Breast epithelium (tissue), 4 donors: ENCODE data around the gene SLC9A3. TPM values are rescaled to one million over a fixed set of nuclear protein-coding genes. Genes with fewer than 3 reads are reported as not detected.

Source experiments
- DNase-seq, 2 donors: peaks; one replicate each; pipeline ENCODE4 v3.0.0-alpha.2; 2019; ENCODE audit warnings: low spot score in 2 of 2
- H3K27ac ChIP-seq, 2 donors: fragments of 200-600 bp; sonication (generic) in 1 of 2; one replicate each; pipeline ENCODE4 v1.5.1; 2016 to 2019; ENCODE audit warnings: mild to moderate bottlenecking in 1 of 2
- H3K27me3 ChIP-seq, 2 donors: fragments of 200-600 bp; sonication (generic) in 1 of 2; one replicate each; pipeline versions ENCODE4 v1.5.1 to v1.6.0; 2017 to 2019; ENCODE audit warnings: control low read depth in 1 of 2, mild to moderate bottlenecking in 1 of 2
- H3K36me3 ChIP-seq: fragments of 200-600 bp; one replicate; pipeline ENCODE4 v1.5.1; 2019
- H3K4me1 ChIP-seq, 2 donors: fragments of 200-600 bp; sonication (generic); one replicate each; pipeline ENCODE4 v1.5.1; 2016 to 2019; ENCODE audit warnings: control low read depth in 1 of 2
- H3K4me3 ChIP-seq, 3 donors: fragments of 200-600 bp; sonication (generic); 1 replicate in 2 of 3; 2 replicates in 1 of 3; pipeline ENCODE4 v1.5.1; 2016 to 2019; ENCODE audit warnings: mild to moderate bottlenecking in 3 of 3, moderate library complexity in 2 of 3
- H3K9me3 ChIP-seq, 2 donors: fragments of 200-600 bp; sonication (generic) in 1 of 2; one replicate each; pipeline ENCODE4 v1.5.1; 2016 to 2019; ENCODE audit warnings: control low read depth in 1 of 2
- POLR2A ChIP-seq: fragments of 450-650 bp; IDR thresholded peaks from one replicate; pipeline ENCODE4 v1.6.1; 2016; ENCODE audit warnings: antibody characterized with exemption, mild to moderate bottlenecking, moderate library complexity
- POLR2AphosphoS5 ChIP-seq, 3 donors: sonication (generic); formaldehyde crosslinking; IDR thresholded peaks; one replicate each; pipeline ENCODE4 v1.6.1; 2017; ENCODE audit warnings: antibody characterized with exemption in 3 of 3
- intact Hi-C: fragments of 100-400 bp; cut with DNase I; formaldehyde crosslinking; loops from one replicate; pipeline ENCODE4 v1.15.1; 2023; ENCODE audit warnings: low total_unique reads
- total RNA-seq, 3 donors: library from RNA; depleted of rRNA; stranded (reverse); fragments of >200 nt; gene quantifications; one replicate each; pipeline ENCODE4 v1.1.0, GENCODE V29; 2016
- TF ChIP-seq, protein P1 (sequence below), 3 donors: fragments of 450-650 bp; IDR thresholded peaks; one replicate each; pipeline ENCODE4 v1.5.1; 2016 to 2017; ENCODE audit warnings: antibody characterized with exemption in 3 of 3, mild to moderate bottlenecking in 3 of 3, moderate library complexity in 3 of 3

SLC9A3 gene
- total RNA-seq, 3 donors from 2014 or later, result 1.1 to 5.6 (median 2.3) TPM

- H3K36me3 ChIP-seq, result no peaks in the 10 kb centered on the region
- intact Hi-C loops, result no loop called here
- no peaks in the 10 kb centered on the region for H3K27me3 ChIP-seq
- no peaks in the 10 kb centered on the region for H3K9me3 ChIP-seq
- peak in 1 of 2 donors; percentile 47 for DNase-seq
- no peaks in the 10 kb centered on the region for H3K4me1 ChIP-seq
- H3K27ac ChIP-seq, result no peak overlapping the region
- no peak for TF ChIP-seq POLR2AphosphoS5 (IDR thresholded peaks at IDR 0.05)
- TF ChIP-seq POLR2A, result no peak
- TF ChIP-seq, protein P1, sequence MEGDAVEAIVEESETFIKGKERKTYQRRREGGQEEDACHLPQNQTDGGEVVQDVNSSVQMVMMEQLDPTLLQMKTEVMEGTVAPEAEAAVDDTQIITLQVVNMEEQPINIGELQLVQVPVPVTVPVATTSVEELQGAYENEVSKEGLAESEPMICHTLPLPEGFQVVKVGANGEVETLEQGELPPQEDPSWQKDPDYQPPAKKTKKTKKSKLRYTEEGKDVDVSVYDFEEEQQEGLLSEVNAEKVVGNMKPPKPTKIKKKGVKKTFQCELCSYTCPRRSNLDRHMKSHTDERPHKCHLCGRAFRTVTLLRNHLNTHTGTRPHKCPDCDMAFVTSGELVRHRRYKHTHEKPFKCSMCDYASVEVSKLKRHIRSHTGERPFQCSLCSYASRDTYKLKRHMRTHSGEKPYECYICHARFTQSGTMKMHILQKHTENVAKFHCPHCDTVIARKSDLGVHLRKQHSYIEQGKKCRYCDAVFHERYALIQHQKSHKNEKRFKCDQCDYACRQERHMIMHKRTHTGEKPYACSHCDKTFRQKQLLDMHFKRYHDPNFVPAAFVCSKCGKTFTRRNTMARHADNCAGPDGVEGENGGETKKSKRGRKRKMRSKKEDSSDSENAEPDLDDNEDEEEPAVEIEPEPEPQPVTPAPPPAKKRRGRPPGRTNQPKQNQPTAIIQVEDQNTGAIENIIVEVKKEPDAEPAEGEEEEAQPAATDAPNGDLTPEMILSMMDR (IDR thresholded peaks at IDR 0.05), result no peak
- H3K4me3 ChIP-seq, result no peak overlapping the region
Observed at GRCh38 chr5:466661-467310, 57.5 kb downstream of the SLC9A3 start.

DNA sequence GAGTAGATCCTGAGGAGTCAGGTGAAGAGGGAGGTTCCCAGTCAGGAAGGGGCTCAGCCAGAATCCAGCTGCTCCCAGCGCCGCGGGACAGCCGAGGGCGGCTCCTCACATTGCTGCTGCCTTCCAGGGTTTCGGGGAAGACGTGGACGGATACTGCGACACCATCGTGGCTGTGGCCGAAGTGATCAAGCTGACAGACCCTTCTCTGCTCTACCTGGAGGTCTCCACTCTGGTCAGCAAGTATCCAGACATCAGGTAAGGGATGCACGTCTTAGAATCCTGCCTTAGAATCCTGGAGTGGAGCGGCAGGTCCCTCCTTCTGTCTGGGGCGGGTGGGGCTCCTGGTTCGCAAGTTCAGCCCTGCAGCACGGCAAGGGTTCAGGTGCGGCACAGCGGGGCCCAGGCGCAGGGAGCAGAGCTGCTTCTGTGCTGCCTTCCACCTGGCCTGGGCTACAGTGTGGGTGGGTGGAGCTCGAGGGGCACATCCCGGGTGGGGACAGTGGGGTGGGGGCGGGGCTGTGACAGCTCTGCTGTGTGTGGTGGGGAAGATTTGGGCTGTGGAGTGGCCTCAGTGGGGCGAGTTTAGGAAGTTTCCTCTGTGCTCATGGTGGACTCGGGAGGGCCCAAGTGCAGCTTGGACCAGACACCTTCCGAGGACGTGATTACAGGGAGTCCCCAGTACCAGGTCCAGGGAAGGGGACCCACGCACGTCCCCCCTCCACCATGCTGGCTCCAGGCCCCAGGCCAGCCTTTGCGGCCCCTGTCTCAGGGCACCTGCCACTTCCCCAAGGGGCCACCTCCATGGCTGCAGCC lies 58.5 kb downstream of the SLC9A3 start:
- no peak for TF ChIP-seq POLR2AphosphoS5 (IDR thresholded peaks at IDR 0.05)
- TF ChIP-seq POLR2A, result no peak
- TF ChIP-seq, protein P1 (IDR thresholded peaks at IDR 0.05), result no peak
- peak in 1 of 2 donors; percentile 44 for DNase-seq
- Histone ChIP-seq H3K4me3 (no peak overlapping the region), H3K27me3 (no peaks in the 10 kb centered on the region), H3K9me3 (no peaks in the 10 kb centered on the region), H3K4me1 (no peaks in the 10 kb centered on the region), H3K36me3 (no peaks in the 10 kb centered on the region), H3K27ac (no peak overlapping the region)
- intact Hi-C loops, result no loop called here

DNA sequence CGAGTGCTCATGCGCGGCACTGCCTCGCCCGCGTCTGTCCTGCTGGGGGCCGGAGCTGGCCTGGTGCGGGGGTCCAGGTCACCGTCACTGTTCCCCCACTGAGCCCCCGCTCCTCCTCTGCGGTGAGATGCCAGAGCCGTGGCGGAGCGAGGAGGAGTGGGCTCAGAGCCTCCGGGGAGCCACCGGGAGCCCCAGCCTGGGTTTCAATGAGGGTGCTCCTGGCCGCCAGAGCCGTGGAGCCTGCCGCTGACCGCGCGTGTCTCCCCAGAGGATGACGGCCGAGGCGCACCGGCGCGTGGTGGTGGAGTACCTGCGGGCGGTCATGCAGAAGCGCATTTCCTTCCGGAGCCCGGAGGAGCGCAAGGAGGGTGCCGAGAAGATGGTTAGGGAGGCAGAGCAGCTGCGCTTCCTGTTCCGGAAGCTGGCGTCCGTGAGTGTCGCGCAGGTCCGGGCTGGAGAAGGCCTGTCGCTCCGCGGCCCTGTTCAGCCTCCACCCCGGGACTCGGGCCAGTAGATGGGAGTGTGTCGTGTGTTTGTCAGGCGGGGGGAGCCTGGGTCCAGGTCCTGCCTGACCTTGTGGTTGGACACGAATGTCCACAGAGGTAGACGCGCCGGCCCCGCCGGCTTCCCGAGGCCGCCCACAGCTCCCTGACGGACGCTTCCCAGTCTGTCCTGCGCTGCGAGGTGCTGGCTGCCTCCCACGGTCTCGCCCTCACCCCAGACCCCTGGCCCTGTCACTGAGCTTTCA lies 59.2 kb downstream of the SLC9A3 start:
- intact Hi-C loops, result no loop called here
- H3K36me3 ChIP-seq, result no peaks in the 10 kb centered on the region
- H3K27me3 ChIP-seq, result no peaks in the 10 kb centered on the region
- no peaks in the 10 kb centered on the region for H3K4me1 ChIP-seq
- DNase-seq, result peak in 1 of 2 donors; percentile 48
- no peak overlapping the region for H3K4me3 ChIP-seq
- no peaks in the 10 kb centered on the region for H3K9me3 ChIP-seq
- TF ChIP-seq POLR2A, result no peak
- H3K27ac ChIP-seq, result no peak overlapping the region

GRCh38 chr5:464446-464842 lies 59.8 kb downstream of the SLC9A3 start:
- peak in 1 of 2 donors; percentile 27 for DNase-seq
- H3K4me3 ChIP-seq, result no peak overlapping the region
- no peaks in the 10 kb centered on the region for H3K36me3 ChIP-seq
- no peaks in the 10 kb centered on the region for H3K4me1 ChIP-seq
- H3K27me3 ChIP-seq, result no peaks in the 10 kb centered on the region
- H3K9me3 ChIP-seq, result no peaks in the 10 kb centered on the region
- H3K27ac ChIP-seq, result no peak overlapping the region
- TF ChIP-seq, protein P1 (IDR thresholded peaks at IDR 0.05), result no peak
- TF ChIP-seq POLR2A, result no peak
- no peak for TF ChIP-seq POLR2AphosphoS5 (IDR thresholded peaks at IDR 0.05)
- intact Hi-C loops, result no loop called here

DNA sequence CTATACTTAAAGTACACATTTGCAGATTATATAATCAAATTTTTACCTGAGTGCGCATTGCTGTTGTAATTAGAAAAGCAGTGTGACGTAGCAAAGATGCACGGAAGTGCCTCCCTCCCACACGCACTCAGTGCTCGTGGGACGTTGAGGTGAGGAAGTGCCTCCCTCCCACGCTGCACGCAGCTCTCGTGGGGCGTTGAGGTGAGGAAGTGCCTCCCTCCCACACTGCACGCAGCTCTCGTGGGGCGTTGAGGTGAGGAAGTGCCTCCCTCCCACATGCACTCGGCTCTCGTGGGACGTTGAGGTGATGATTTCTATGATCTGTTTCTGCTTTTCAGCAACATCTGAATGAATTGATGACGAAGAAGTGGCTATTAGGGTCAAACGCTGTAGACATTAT lies 60.3 kb downstream of the SLC9A3 start:
- Histone ChIP-seq H3K4me3 (no peak overlapping the region), H3K36me3 (no peaks in the 10 kb centered on the region), H3K27me3 (no peaks in the 10 kb centered on the region), H3K4me1 (no peaks in the 10 kb centered on the region), H3K9me3 (no peaks in the 10 kb centered on the region), H3K27ac (no peak overlapping the region)
- peak in 1 of 2 donors; percentile 22 for DNase-seq
- no peak for TF ChIP-seq POLR2A
- TF ChIP-seq, protein P1 (IDR thresholded peaks at IDR 0.05), result no peak
- TF ChIP-seq POLR2AphosphoS5 (IDR thresholded peaks at IDR 0.05), result no peak
- intact Hi-C loops, result no loop called here
